Loucy (cell line): ENCODE data around the gene KCNQ2.

Experiments
- EZH2phosphoT487 ChIP-seq: fragments of 200-600 bp; IDR thresholded peaks from 2 replicates; pipeline ENCODE4 v1.6.1; 2018; ENCODE audit warnings: antibody characterized with exemption, mild to moderate bottlenecking, moderate library complexity, borderline replicate concordance
- TF ChIP-seq, protein P1 (sequence below): fragments of 200-600 bp; sonication (generic); conservative IDR thresholded peaks from 2 replicates; pipeline ENCODE4 v1.5.1; 2014; ENCODE audit warnings: mild to moderate bottlenecking, antibody characterized with exemption, low read length

GRCh38 chr20:63367446-63368055 lies 104.9 kb downstream of the KCNQ2 start:
- TF ChIP-seq, protein P1, sequence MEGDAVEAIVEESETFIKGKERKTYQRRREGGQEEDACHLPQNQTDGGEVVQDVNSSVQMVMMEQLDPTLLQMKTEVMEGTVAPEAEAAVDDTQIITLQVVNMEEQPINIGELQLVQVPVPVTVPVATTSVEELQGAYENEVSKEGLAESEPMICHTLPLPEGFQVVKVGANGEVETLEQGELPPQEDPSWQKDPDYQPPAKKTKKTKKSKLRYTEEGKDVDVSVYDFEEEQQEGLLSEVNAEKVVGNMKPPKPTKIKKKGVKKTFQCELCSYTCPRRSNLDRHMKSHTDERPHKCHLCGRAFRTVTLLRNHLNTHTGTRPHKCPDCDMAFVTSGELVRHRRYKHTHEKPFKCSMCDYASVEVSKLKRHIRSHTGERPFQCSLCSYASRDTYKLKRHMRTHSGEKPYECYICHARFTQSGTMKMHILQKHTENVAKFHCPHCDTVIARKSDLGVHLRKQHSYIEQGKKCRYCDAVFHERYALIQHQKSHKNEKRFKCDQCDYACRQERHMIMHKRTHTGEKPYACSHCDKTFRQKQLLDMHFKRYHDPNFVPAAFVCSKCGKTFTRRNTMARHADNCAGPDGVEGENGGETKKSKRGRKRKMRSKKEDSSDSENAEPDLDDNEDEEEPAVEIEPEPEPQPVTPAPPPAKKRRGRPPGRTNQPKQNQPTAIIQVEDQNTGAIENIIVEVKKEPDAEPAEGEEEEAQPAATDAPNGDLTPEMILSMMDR = no peak
- TF ChIP-seq EZH2phosphoT487 = no peak
